Dendritic cell treated with granulocyte-macrophage colony-stimulating factor and Interleukin-4, amounts not matched to agents 40 ng/mL and 50 ng/mL, for 4 days (primary cell): ENCODE data around the gene LMTK2.

Source experiments
- H3K27ac Mint-ChIP-seq: one replicate; pipeline ENCODE4 v1.8.0; 2022; ENCODE audit warnings: mild to moderate bottlenecking, mixed read lengths
- H3K27me3 Mint-ChIP-seq: one replicate; pipeline ENCODE4 v1.8.0; 2022; ENCODE audit warnings: mild to moderate bottlenecking, mixed read lengths
- H3K36me3 Mint-ChIP-seq: one replicate; pipeline ENCODE4 v1.8.0; 2022; ENCODE audit warnings: low read depth, mixed read lengths
- H3K4me1 Mint-ChIP-seq: one replicate; pipeline ENCODE4 v1.8.0; 2022; ENCODE audit warnings: low read depth, mixed read lengths
- H3K4me3 Mint-ChIP-seq: one replicate; pipeline ENCODE4 v1.8.0; 2022; ENCODE audit warnings: mild to moderate bottlenecking, moderate library complexity, mixed read lengths
- H3K9me3 Mint-ChIP-seq: one replicate; pipeline ENCODE4 v1.8.0; 2022; ENCODE audit warnings: mixed read lengths
- intact Hi-C: fragments of 100-400 bp; cut with micrococcal nuclease; formaldehyde crosslinking; loops from one replicate; pipeline ENCODE4 v1.15.0; 2022

LMTK2 gene

GRCh38 chr7:98106647-98107312 is at the start of gene LMTK2:
LMTK2 (plus strand) TSS chr7:98106862; CDS start chr7:98107178, 316 bp downstream.
- peaks cover 6% of the 10 kb centered on the region for H3K36me3 Mint-ChIP-seq
- peaks cover 13% of the 10 kb centered on the region for H3K9me3 Mint-ChIP-seq
- intact Hi-C loops, result loop anchor here (1.0 to 5.0 kb wide), 3 partner anchors 26 to 84 kb away; no protein-coding TSS in a partner anchor
- peaks cover 82% of the 10 kb centered on the region for H3K27me3 Mint-ChIP-seq
- H3K4me3 Mint-ChIP-seq, result peak within 1 kb of the TSS; percentile 99
- peak within 1 kb of the TSS; percentile 94 for H3K27ac Mint-ChIP-seq
- peaks cover 11% of the 10 kb centered on the region for H3K4me1 Mint-ChIP-seq

GRCh38 chr7:98057157-98057556 is 49.5 kb upstream of the LMTK2 start:
- Mint-ChIP-seq H3K27ac (no peak overlapping the region), H3K9me3 (no peaks in the 10 kb centered on the region), H3K36me3 (no peaks in the 10 kb centered on the region), H3K27me3 (peaks cover 14% of the 10 kb centered on the region), H3K4me1 (no peaks in the 10 kb centered on the region), H3K4me3 (no peak overlapping the region)
- intact Hi-C loops, result no loop called here

GRCh38 chr7:98058186-98058585 is 48.5 kb upstream of the LMTK2 start:
- Mint-ChIP-seq H3K27me3 (peaks cover 11% of the 10 kb centered on the region), H3K27ac (no peak overlapping the region), H3K4me3 (no peak overlapping the region), H3K4me1 (no peaks in the 10 kb centered on the region), H3K9me3 (no peaks in the 10 kb centered on the region), H3K36me3 (no peaks in the 10 kb centered on the region)
- intact Hi-C loops, result no loop called here

GRCh38 chr7:98064233-98064632 is 42.4 kb upstream of the LMTK2 start:
- Mint-ChIP-seq H3K4me3 (no peak overlapping the region), H3K27me3 (peaks cover 11% of the 10 kb centered on the region), H3K36me3 (no peaks in the 10 kb centered on the region), H3K9me3 (no peaks in the 10 kb centered on the region), H3K27ac (no peak overlapping the region), H3K4me1 (no peaks in the 10 kb centered on the region)
- intact Hi-C loops, result no loop called here

- H3K9me3 Mint-ChIP-seq, result no peaks in the 10 kb centered on the region
- peaks cover 12% of the 10 kb centered on the region for H3K27me3 Mint-ChIP-seq
- no peaks in the 10 kb centered on the region for H3K36me3 Mint-ChIP-seq
- no peak overlapping the region for H3K4me3 Mint-ChIP-seq
- no peak overlapping the region for H3K27ac Mint-ChIP-seq
- intact Hi-C loops, result no loop called here
- H3K4me1 Mint-ChIP-seq, result no peaks in the 10 kb centered on the region
These were observed 40.5 kb upstream of the LMTK2 start for GRCh38 chr7:98066208-98066607.

- intact Hi-C loops, result no loop called here
- H3K27me3 Mint-ChIP-seq, result peaks cover 14% of the 10 kb centered on the region
- H3K9me3 Mint-ChIP-seq, result no peaks in the 10 kb centered on the region
- no peaks in the 10 kb centered on the region for H3K36me3 Mint-ChIP-seq
- no peaks in the 10 kb centered on the region for H3K4me1 Mint-ChIP-seq
- H3K4me3 Mint-ChIP-seq, result no peak overlapping the region
- H3K27ac Mint-ChIP-seq, result no peak overlapping the region
These were observed 39.6 kb upstream of the LMTK2 start for GRCh38 chr7:98066934-98067507.

- Mint-ChIP-seq H3K27me3 (peaks cover 13% of the 10 kb centered on the region), H3K36me3 (no peaks in the 10 kb centered on the region), H3K4me1 (no peaks in the 10 kb centered on the region), H3K27ac (no peak overlapping the region), H3K4me3 (no peak overlapping the region), H3K9me3 (no peaks in the 10 kb centered on the region)
- intact Hi-C loops, result no loop called here
These were observed 33.6 kb upstream of the LMTK2 start for GRCh38 chr7:98073047-98073446.

GRCh38 chr7:98075801-98076200 is 30.9 kb upstream of the LMTK2 start:
- H3K4me3 Mint-ChIP-seq, result no peak overlapping the region
- peaks cover 14% of the 10 kb centered on the region for H3K27me3 Mint-ChIP-seq
- no peaks in the 10 kb centered on the region for H3K4me1 Mint-ChIP-seq
- intact Hi-C loops, result no loop called here
- no peaks in the 10 kb centered on the region for H3K36me3 Mint-ChIP-seq
- no peak overlapping the region for H3K27ac Mint-ChIP-seq
- no peaks in the 10 kb centered on the region for H3K9me3 Mint-ChIP-seq

- no peaks in the 10 kb centered on the region for H3K36me3 Mint-ChIP-seq
- H3K27me3 Mint-ChIP-seq, result peaks cover 12% of the 10 kb centered on the region
- H3K27ac Mint-ChIP-seq, result no peak overlapping the region
- H3K9me3 Mint-ChIP-seq, result no peaks in the 10 kb centered on the region
- H3K4me1 Mint-ChIP-seq, result no peaks in the 10 kb centered on the region
- H3K4me3 Mint-ChIP-seq, result no peak overlapping the region
- intact Hi-C loops, result no loop called here
These were observed 28.9 kb upstream of the LMTK2 start for GRCh38 chr7:98077762-98078161.

- Mint-ChIP-seq H3K27ac (no peak overlapping the region), H3K4me1 (no peaks in the 10 kb centered on the region), H3K27me3 (peaks cover 12% of the 10 kb centered on the region), H3K36me3 (no peaks in the 10 kb centered on the region), H3K4me3 (no peak overlapping the region), H3K9me3 (no peaks in the 10 kb centered on the region)
- intact Hi-C loops, result no loop called here
These were observed 28.3 kb upstream of the LMTK2 start for GRCh38 chr7:98078197-98078870.

GRCh38 chr7:98079891-98080648 is 26.6 kb upstream of the LMTK2 start:
- no peak overlapping the region for H3K27ac Mint-ChIP-seq
- intact Hi-C loops, result no loop called here
- no peaks in the 10 kb centered on the region for H3K9me3 Mint-ChIP-seq
- no peaks in the 10 kb centered on the region for H3K36me3 Mint-ChIP-seq
- H3K27me3 Mint-ChIP-seq, result peaks cover 14% of the 10 kb centered on the region
- H3K4me3 Mint-ChIP-seq, result no peak overlapping the region
- H3K4me1 Mint-ChIP-seq, result no peaks in the 10 kb centered on the region

- H3K27ac Mint-ChIP-seq, result no peak overlapping the region
- no peaks in the 10 kb centered on the region for H3K36me3 Mint-ChIP-seq
- no peaks in the 10 kb centered on the region for H3K9me3 Mint-ChIP-seq
- intact Hi-C loops, result no loop called here
- H3K27me3 Mint-ChIP-seq, result peaks cover 20% of the 10 kb centered on the region
- no peaks in the 10 kb centered on the region for H3K4me1 Mint-ChIP-seq
- no peak overlapping the region for H3K4me3 Mint-ChIP-seq
These were observed 25.3 kb upstream of the LMTK2 start for GRCh38 chr7:98081319-98081718.

- H3K4me3 Mint-ChIP-seq, result no peak overlapping the region
- intact Hi-C loops, result no loop called here
- H3K27me3 Mint-ChIP-seq, result peaks cover 19% of the 10 kb centered on the region
- H3K27ac Mint-ChIP-seq, result no peak overlapping the region
- no peaks in the 10 kb centered on the region for H3K36me3 Mint-ChIP-seq
- H3K4me1 Mint-ChIP-seq, result no peaks in the 10 kb centered on the region
- H3K9me3 Mint-ChIP-seq, result no peaks in the 10 kb centered on the region
These were observed 22.0 kb upstream of the LMTK2 start for GRCh38 chr7:98084631-98085030.

GRCh38 chr7:98085674-98086073 is 21.0 kb upstream of the LMTK2 start:
- Mint-ChIP-seq H3K27ac (no peak overlapping the region), H3K36me3 (no peaks in the 10 kb centered on the region), H3K4me3 (no peak overlapping the region), H3K4me1 (no peaks in the 10 kb centered on the region), H3K9me3 (no peaks in the 10 kb centered on the region), H3K27me3 (peaks cover 19% of the 10 kb centered on the region)
- intact Hi-C loops, result no loop called here
